GM23338 (cell line): ENCODE measurements around the gene CCSER2. TPM values are rescaled to one million over a fixed set of nuclear protein-coding genes. Genes with fewer than 3 reads are reported as not detected.

Experiments
- ATAC-seq: fragments of 200-7000 bp; cut with Tn5 transposase; 3 replicates; pipeline ENCODE4 v1.9.1; 2020
- DNase-seq: peaks from one replicate; pipeline ENCODE4 v3.0.0-alpha.2; 2015; ENCODE audit warnings: low spot score
- H2AFZ ChIP-seq: fragments of 200-600 bp; sonication (generic); 2 replicates; pipeline ENCODE4 v1.8.0; 2016; ENCODE audit warnings: antibody characterized with exemption, mild to moderate bottlenecking, moderate library complexity
- H3F3A ChIP-seq: fragments of 200-600 bp; sonication (generic); replicated peaks from 2 replicates; pipeline ENCODE4 v1.8.0; 2017; ENCODE audit warnings: antibody characterized with exemption, mixed run types, low read depth
- H3K27ac ChIP-seq: fragments of 200-600 bp; sonication (generic); 2 replicates; pipeline ENCODE4 v1.6.1; 2016; ENCODE audit warnings: low read depth
- H3K27me3 ChIP-seq: fragments of 200-600 bp; sonication (generic); 2 replicates; pipeline ENCODE4 v1.8.0; 2016; ENCODE audit warnings: mild to moderate bottlenecking, mixed run types, moderate library complexity; ENCODE audit not compliant: insufficient read depth
- H3K36me3 ChIP-seq: fragments of 200-600 bp; sonication (generic); 2 replicates; pipeline ENCODE4 v1.8.0; 2016; ENCODE audit warnings: mild to moderate bottlenecking; ENCODE audit not compliant: insufficient read depth
- H3K4me1 ChIP-seq: fragments of 200-600 bp; sonication (generic); 2 replicates; pipeline ENCODE4 v1.8.0; 2016; ENCODE audit warnings: mild to moderate bottlenecking, moderate library complexity; ENCODE audit not compliant: insufficient read depth
- H3K4me2 ChIP-seq: fragments of 200-600 bp; sonication (generic); 2 replicates; pipeline ENCODE4 v1.7.1; 2017; ENCODE audit warnings: mixed run types
- H3K4me3 ChIP-seq: fragments of 200-600 bp; sonication (generic); 2 replicates; pipeline ENCODE4 v1.6.1; 2016; ENCODE audit warnings: mixed run types
- H3K79me2 ChIP-seq: fragments of 200-600 bp; sonication (generic); replicated peaks from 2 replicates; pipeline ENCODE4 v1.8.0; 2017; ENCODE audit warnings: mild to moderate bottlenecking; ENCODE audit not compliant: insufficient read depth
- H3K9me2 ChIP-seq: fragments of 200-600 bp; sonication (generic); 2 replicates; pipeline ENCODE4 v1.8.0; 2017; ENCODE audit not compliant: insufficient read depth
- H4K20me1 ChIP-seq: fragments of 200-600 bp; sonication (generic); replicated peaks from 2 replicates; pipeline ENCODE4 v1.8.0; 2017; ENCODE audit warnings: mild to moderate bottlenecking; ENCODE audit not compliant: insufficient read depth
- H3K27ac Mint-ChIP-seq: 2 replicates; pipeline ENCODE4 v1.8.0; 2020; ENCODE audit warnings: inconsistent platforms, mild to moderate bottlenecking, moderate library complexity, mixed read lengths
- H3K27me3 Mint-ChIP-seq: 3 replicates; pipeline ENCODE4 v1.8.0; 2022; ENCODE audit warnings: low read depth, mild to moderate bottlenecking, moderate library complexity, mixed read lengths, inconsistent platforms; ENCODE audit not compliant: insufficient read depth, poor library complexity
- H3K36me3 Mint-ChIP-seq: 3 replicates; pipeline ENCODE4 v1.8.0; 2021; ENCODE audit warnings: low read depth, mild to moderate bottlenecking, inconsistent platforms, moderate library complexity, mixed read lengths
- H3K4me1 Mint-ChIP-seq: 3 replicates; pipeline ENCODE4 v1.8.0; 2020; ENCODE audit warnings: mild to moderate bottlenecking, inconsistent platforms, mixed read lengths
- H3K4me3 Mint-ChIP-seq: 3 replicates; pipeline ENCODE4 v1.8.0; 2021; ENCODE audit warnings: moderate library complexity, mild to moderate bottlenecking, inconsistent platforms, mixed read lengths
- H3K9me3 Mint-ChIP-seq: 3 replicates; pipeline ENCODE4 v1.8.0; 2020; ENCODE audit warnings: moderate library complexity, mild to moderate bottlenecking, inconsistent platforms, mixed read lengths
- CREB1 ChIP-seq: fragments of 250-450 bp; sonication (Bioruptor Pico); IDR thresholded peaks from 2 replicates; pipeline ENCODE4 v1.5.0; 2020; ENCODE audit warnings: low read depth, mild to moderate bottlenecking, moderate library complexity
- CTCF ChIP-seq, 2 experiments: fragments of 200-600 bp in 1 of 2; sonication (generic) in 1 of 2; conservative IDR thresholded peaks; 2 replicates each; pipeline versions ENCODE4 v1.5.1 to v1.6.1; 2016 to 2017; ENCODE audit warnings: antibody characterized with exemption in 2 of 2, low read depth in 2 of 2, mild to moderate bottlenecking in 2 of 2, moderate library complexity in 1 of 2
- ETS1 ChIP-seq: IDR thresholded peaks from 2 replicates; pipeline ENCODE4 v1.6.1; 2016; ENCODE audit warnings: antibody characterized with exemption
- EZH2 ChIP-seq: fragments of 200-600 bp; sonication (generic); IDR thresholded peaks from one replicate; pipeline ENCODE4 v1.8.0; 2017; ENCODE audit warnings: antibody characterized with exemption, mild to moderate bottlenecking, low read depth; ENCODE audit not compliant: unreplicated experiment
- EZH2phosphoT487 ChIP-seq: fragments of 200-600 bp; sonication (generic); IDR thresholded peaks from one replicate; pipeline ENCODE4 v1.8.1; 2018; ENCODE audit warnings: antibody characterized with exemption; ENCODE audit not compliant: unreplicated experiment
- JUNB ChIP-seq: IDR thresholded peaks from one replicate; pipeline ENCODE4 v1.6.1; 2016; ENCODE audit warnings: antibody characterized with exemption; ENCODE audit not compliant: unreplicated experiment
- NANOG ChIP-seq: IDR thresholded peaks from 2 replicates; pipeline ENCODE4 v1.6.1; 2016; ENCODE audit warnings: antibody characterized with exemption, borderline replicate concordance
- POLR2AphosphoS5 ChIP-seq: IDR thresholded peaks from 2 replicates; pipeline ENCODE4 v1.6.1; 2016; ENCODE audit warnings: antibody characterized with exemption, low read depth
- REST ChIP-seq: IDR thresholded peaks from one replicate; pipeline ENCODE4 v1.6.1; 2018; ENCODE audit warnings: antibody characterized with exemption; ENCODE audit not compliant: unreplicated experiment
- STAT1 ChIP-seq: IDR thresholded peaks from one replicate; pipeline ENCODE4 v1.6.1; 2016; ENCODE audit warnings: antibody characterized with exemption; ENCODE audit not compliant: unreplicated experiment
- ZNF114 ChIP-seq: fragments of 250-450 bp; sonication (Bioruptor Pico); IDR thresholded peaks from 2 replicates; pipeline ENCODE4 v1.5.0; 2020; ENCODE audit warnings: mild to moderate bottlenecking, moderate library complexity
- ZNF331 ChIP-seq: fragments of 250-450 bp; sonication (Bioruptor Pico); IDR thresholded peaks from 2 replicates; pipeline ENCODE4 v1.5.0; 2020; ENCODE audit warnings: low read depth, mild to moderate bottlenecking, moderate library complexity
- ZNF462 ChIP-seq: fragments of 250-450 bp; sonication (Bioruptor Pico); IDR thresholded peaks from 2 replicates; pipeline ENCODE4 v1.5.0; 2020; ENCODE audit warnings: mild to moderate bottlenecking, moderate library complexity
- polyA plus RNA-seq: library from polyadenylated mRNA; unstranded; fragments of >200 nt; fragmentation: Nextera tagmentation; extraction: Ambion mirVana; gene quantifications from 2 replicates; pipeline ENCODE4 v1.2.1, GENCODE V29; 2016
- total RNA-seq: library from RNA; depleted of rRNA; stranded (reverse); fragments of >200 nt; shearing (Covaris generic); gene quantifications from 2 replicates; pipeline ENCODE4 v1.2.3, GENCODE V29; 2014

CCSER2 gene
- total and polyA plus RNA-seq, 2 experiments from 2014 or later = 30.6 to 37.2 TPM

- ATAC-seq = no peak
- Mint-ChIP-seq H3K4me1 (no peaks in the 10 kb centered on the region; the same call in 2 of the 3 replicates), H3K36me3 (no peaks in the 10 kb centered on the region), H3K9me3 (no peaks in the 10 kb centered on the region), H3K4me3 (no peak overlapping the region), H3K27ac (no peak overlapping the region), H3K27me3 (peaks cover 3% of the 10 kb centered on the region)
- no peak for DNase-seq
- H3F3A ChIP-seq = no peaks in the 10 kb centered on the region
- no peaks in the 10 kb centered on the region for H3K79me2 ChIP-seq
- H3K27ac ChIP-seq = no peak overlapping the region
- no peaks in the 10 kb centered on the region for H3K36me3 ChIP-seq
- H3K4me2 ChIP-seq = no peak overlapping the region
- H4K20me1 ChIP-seq = no peaks in the 10 kb centered on the region
- no peak overlapping the region for H2AFZ ChIP-seq
- no peaks in the 10 kb centered on the region for H3K9me2 ChIP-seq
- no peak overlapping the region for H3K4me3 ChIP-seq
- TF ChIP-seq REST (no peak), EZH2phosphoT487 (no peak), NANOG (no peak), ZNF114 (CRISPR knock-in tag) (no peak), ZNF462 (CRISPR knock-in tag) (no peak), POLR2AphosphoS5 (no peak), CREB1 (CRISPR knock-in tag) (no peak), STAT1 (no peak), EZH2 (no peak), ZNF331 (CRISPR knock-in tag) (no peak), ETS1 (no peak), CTCF (conservative IDR thresholded peaks at IDR 0.05; ENCODE audit: low read depth in 2 of 2) (no peak), JUNB (no peak)
- no peaks in the 10 kb centered on the region for H3K27me3 ChIP-seq
- H3K4me1 ChIP-seq = no peaks in the 10 kb centered on the region
These were observed 222.5 kb downstream of the CCSER2 start for GRCh38 chr10:84550756-84551436.
